Right lung (tissue), 5 donors: ENCODE measurements around the gene KRT5. TPM values are rescaled to one million over a fixed set of nuclear protein-coding genes. Genes with fewer than 3 reads are reported as not detected.
"Not testable (repeated sequence)": the region's sequence is repeated elsewhere in the genome, so short reads cannot be mapped to it uniquely, and the experiment has no call there.

Source experiments
- DNase-seq, 2 donors: peaks; one replicate each; pipeline ENCODE4 v3.0.0-alpha.2; 2013
- polyA plus RNA-seq, 5 donors: library from polyadenylated mRNA; unstranded; fragments of 120-200 nt; gene quantifications; one replicate each; pipeline versions ENCODE4 v1.2.1 to v1.2.3, GENCODE V29; 2013; ENCODE audit warnings: inconsistent platforms in 1 of 5, low replicate concordance in 1 of 5; ENCODE audit not compliant: insufficient read length in 5 of 5, insufficient read depth in 1 of 5

KRT5 gene
- polyA plus RNA-seq, 5 donors, result 0.29 to 1.0 (median 0.47) TPM

- DNase-seq, result no peak
These were observed 24.1 kb downstream of the KRT5 start for GRCh38 chr12:52496054-52496453.

- DNase-seq, result no peak
These were observed 24.8 kb downstream of the KRT5 start for GRCh38 chr12:52495389-52495788.

- no peak for DNase-seq
These were observed 25.7 kb downstream of the KRT5 start for GRCh38 chr12:52494518-52494917.

GRCh38 chr12:52494100-52494499 is 26.1 kb downstream of the KRT5 start:
- no peak for DNase-seq

- DNase-seq, result no peak
These were observed 27.0 kb downstream of the KRT5 start, which contains the start of gene KRT6A for GRCh38 chr12:52493172-52493571. Gene KRT6A (minus strand): TSS chr12:52493257. CDS start chr12:52493188, 69 bp downstream.

- not testable (repeated sequence) for DNase-seq
These were observed 27.8 kb downstream of the KRT5 start for GRCh38 chr12:52492405-52492804.

- not testable (repeated sequence) for DNase-seq
These were observed 28.7 kb downstream of the KRT5 start for GRCh38 chr12:52491495-52491894.

- no peak for DNase-seq
These were observed 31.5 kb downstream of the KRT5 start for GRCh38 chr12:52488736-52489135.

- not testable (repeated sequence) for DNase-seq
These were observed 32.3 kb downstream of the KRT5 start for GRCh38 chr12:52487744-52488443.

- no peak for DNase-seq
These were observed 33.0 kb downstream of the KRT5 start for GRCh38 chr12:52487211-52487610.

GRCh38 chr12:52486166-52487105 is 33.8 kb downstream of the KRT5 start:
- no peak for DNase-seq

GRCh38 chr12:52480073-52480472 is 40.1 kb downstream of the KRT5 start:
- DNase-seq, result no peak

GRCh38 chr12:52477651-52478050 is 42.5 kb downstream of the KRT5 start:
- no peak for DNase-seq

- no peak for DNase-seq
These were observed 46.0 kb downstream of the KRT5 start for GRCh38 chr12:52474212-52474611.

GRCh38 chr12:52473768-52474167 is 46.4 kb downstream of the KRT5 start, which contains the start of gene KRT6C:
Gene KRT6C (minus strand): TSS chr12:52473805. CDS start chr12:52473737, 68 bp downstream.
- no peak for DNase-seq

- DNase-seq, result no peak
These were observed 50.3 kb downstream of the KRT5 start for GRCh38 chr12:52469853-52470252.

- DNase-seq, result no peak
These were observed 55.3 kb downstream of the KRT5 start for GRCh38 chr12:52464897-52465296.

Other genes with a start within 250 kb of the KRT5 start
- under 1 TPM in 4 of 5 donors, not detected in 1; 0.08 to 0.24 (median 0.18) TPM for gene KRT86, start 245.7 kb downstream of the KRT5 start, polyA plus RNA-seq
- under 1 TPM in 3 of 5 donors, not detected in 2; 0.11 to 0.24 (median 0.16) TPM for gene KRT81, start 228.9 kb downstream of the KRT5 start, polyA plus RNA-seq
- gene KRT83, start 199.0 kb downstream of the KRT5 start, polyA plus RNA-seq, result not detected
- under 1 TPM in 1 of 5 donors, not detected in 4; 0.06 TPM for gene KRT85, start 152.9 kb downstream of the KRT5 start, polyA plus RNA-seq
- not detected for gene KRT84, start 134.7 kb downstream of the KRT5 start, polyA plus RNA-seq
- gene KRT82, start 114.1 kb downstream of the KRT5 start, polyA plus RNA-seq, result not detected
- gene KRT75, start 86.0 kb downstream of the KRT5 start, polyA plus RNA-seq, result not detected
- gene KRT6B, start 68.2 kb downstream of the KRT5 start, polyA plus RNA-seq, result not detected
- under 1 TPM in 1 of 5 donors, not detected in 4; 0.08 TPM for gene KRT6C, start 46.6 kb downstream of the KRT5 start, polyA plus RNA-seq
- under 1 TPM in 1 of 5 donors, not detected in 4; 0.20 TPM for gene KRT6A, start 27.1 kb downstream of the KRT5 start, polyA plus RNA-seq
- gene KRT71, start 32.8 kb upstream of the KRT5 start, polyA plus RNA-seq, result under 1 TPM in 3 of 5 donors, not detected in 2; 0.06 to 0.12 (median 0.08) TPM
- not detected for gene KRT74, start 53.4 kb upstream of the KRT5 start, polyA plus RNA-seq
- gene KRT72, start 81.1 kb upstream of the KRT5 start, polyA plus RNA-seq, result under 1 TPM; 0.09 to 0.46 (median 0.18) TPM
- gene KRT73, start 98.2 kb upstream of the KRT5 start, polyA plus RNA-seq, result under 1 TPM in 4 of 5 donors, not detected in 1; 0.10 to 0.19 (median 0.15) TPM
- not detected for gene KRT2, start 131.8 kb upstream of the KRT5 start, polyA plus RNA-seq
- under 1 TPM; 0.25 to 0.81 (median 0.71) TPM for gene KRT1, start 160.0 kb upstream of the KRT5 start, polyA plus RNA-seq
- not detected for gene KRT77, start 183.1 kb upstream of the KRT5 start, polyA plus RNA-seq